GM23248 (cell line): ENCODE measurements around the gene PARVA.

Experiments used
- EZH2 ChIP-seq: fragments of 200-600 bp; sonication (generic); IDR thresholded peaks from 2 replicates; pipeline ENCODE4 v1.6.1; 2018; ENCODE audit warnings: antibody characterized with exemption, mild to moderate bottlenecking; ENCODE audit not compliant: insufficient read depth, poor library complexity, severe bottlenecking
- EZH2phosphoT487 ChIP-seq: fragments of 200-600 bp; sonication (generic); IDR thresholded peaks from 2 replicates; pipeline ENCODE4 v1.6.1; 2018; ENCODE audit warnings: antibody characterized with exemption, moderate library complexity, mild to moderate bottlenecking, low read depth; ENCODE audit not compliant: insufficient read depth

- TF ChIP-seq EZH2 (no peak), EZH2phosphoT487 (no peak)
These were observed 147.5 kb downstream of the PARVA start for GRCh38 chr11:12524865-12525264.
